Activated CD4-positive, alpha-beta T cell treated with anti-CD3 and anti-CD28 coated beads, Interleukin-2, Interleukin-4, amounts not matched to agents 100 ng/mL and 50 ng/mL, durations not matched to agents 16 hours and 8 hours (primary cell): ENCODE results near the gene SH3RF2.

Source experiments
- DNase-seq: peaks from one replicate; pipeline ENCODE4 v3.0.0-alpha.2; 2020; ENCODE audit warnings: low spot score

SH3RF2 gene

DNA sequence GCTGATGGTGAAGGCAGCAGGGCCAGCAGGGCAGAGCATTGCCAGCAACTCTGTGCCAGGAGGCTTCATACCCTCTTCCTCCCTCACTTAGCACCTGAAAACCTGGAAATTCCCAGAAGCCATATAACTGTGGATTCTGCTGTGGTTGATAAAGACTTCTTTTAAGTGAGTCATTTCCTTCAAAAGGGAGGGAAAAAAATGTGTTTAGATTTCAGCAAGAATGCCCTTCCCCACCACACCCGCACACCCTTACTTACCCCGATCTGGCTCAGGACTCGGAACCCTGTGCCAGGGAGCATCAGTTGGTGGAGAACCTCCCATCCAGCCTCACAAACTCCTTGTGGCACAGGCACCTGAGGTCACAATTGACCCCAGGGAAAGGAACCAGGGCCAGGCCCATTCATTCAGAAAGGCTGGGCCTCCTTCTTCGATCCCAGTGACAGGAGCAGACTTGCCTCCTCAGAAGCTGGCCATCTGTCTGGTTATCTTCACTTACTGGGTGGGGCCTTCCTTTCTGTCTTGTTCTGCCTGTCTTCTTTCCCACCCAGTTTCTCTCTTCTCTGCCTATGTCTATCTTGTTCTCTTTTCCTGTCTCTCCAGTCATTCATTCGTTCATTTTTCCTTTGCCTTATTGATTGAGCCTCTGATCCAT, 106.4 kb downstream of the SH3RF2 start:
- no peak for DNase-seq

DNA sequence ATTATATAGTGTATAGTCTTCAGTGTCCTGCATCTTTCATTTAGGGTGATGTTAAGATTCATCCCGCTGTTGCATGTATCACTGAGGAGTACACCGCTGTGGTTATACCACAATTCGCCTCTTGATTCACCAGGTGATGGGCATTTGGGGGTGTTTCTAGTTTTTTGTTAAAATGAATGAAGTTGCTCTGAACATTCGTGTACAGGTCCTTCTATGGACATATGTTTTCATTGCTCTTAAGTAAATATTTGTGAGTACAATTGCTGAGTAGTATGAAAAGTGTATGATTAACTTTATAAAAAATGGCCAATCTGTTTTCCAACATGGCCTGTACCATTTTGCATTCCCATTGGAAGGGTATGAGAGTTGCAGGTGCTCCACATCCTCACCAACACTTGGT, 107.3 kb downstream of the SH3RF2 start:
- no peak for DNase-seq

DNA sequence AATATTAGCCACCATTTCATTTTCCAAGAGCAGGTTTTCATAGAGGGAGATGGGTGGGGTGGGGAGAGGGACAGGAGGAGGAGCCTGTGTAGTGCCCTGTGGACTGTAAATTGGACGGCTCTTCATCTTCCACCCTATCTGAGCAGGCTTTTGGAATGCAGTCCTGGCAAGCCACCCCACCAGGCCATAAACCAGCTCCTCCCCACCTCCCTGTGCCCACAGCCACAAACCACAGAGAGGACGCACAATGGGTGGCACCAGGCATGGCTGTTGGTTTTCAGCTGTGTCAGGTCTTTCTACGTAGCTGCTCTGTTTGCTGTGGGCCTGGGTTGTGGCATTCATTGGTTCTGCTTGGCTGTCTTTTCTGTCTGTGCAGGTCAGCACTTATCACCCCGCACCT, 111.0 kb downstream of the SH3RF2 start:
- no peak for DNase-seq

DNA sequence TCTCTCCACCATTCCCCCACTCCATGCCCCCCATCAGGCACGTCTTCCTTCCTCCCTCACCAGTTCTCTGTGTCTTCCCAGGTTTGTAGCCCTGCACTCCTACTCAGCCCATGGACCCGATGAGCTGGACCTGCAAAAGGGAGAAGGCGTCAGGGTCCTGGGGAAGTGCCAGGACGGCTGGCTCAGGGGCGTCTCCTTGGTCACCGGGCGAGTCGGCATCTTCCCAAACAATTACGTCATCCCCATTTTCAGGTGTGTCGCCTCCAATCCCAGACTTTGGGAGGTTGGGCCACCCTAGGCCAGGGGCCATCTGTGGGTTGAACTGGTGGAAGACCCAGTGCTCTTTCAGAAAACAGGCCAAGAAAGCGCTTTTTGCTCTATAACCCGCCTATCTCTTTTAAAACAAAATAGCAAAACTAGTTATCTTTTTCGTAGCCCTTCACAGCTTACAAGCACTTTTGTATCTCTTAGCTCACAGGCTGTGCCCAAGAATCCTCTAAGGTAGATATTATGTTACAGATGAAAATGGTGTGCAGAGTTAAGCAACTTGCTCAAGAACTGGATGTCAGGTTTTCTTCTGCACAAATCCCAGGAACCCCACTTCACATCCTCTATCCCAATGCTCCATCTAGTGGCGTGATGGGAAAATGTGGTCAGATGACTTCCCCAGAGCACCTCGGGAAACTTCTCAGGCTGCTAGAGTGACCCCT, 112.8 kb downstream of the SH3RF2 start:
- DNase-seq = peak; percentile 42

DNA sequence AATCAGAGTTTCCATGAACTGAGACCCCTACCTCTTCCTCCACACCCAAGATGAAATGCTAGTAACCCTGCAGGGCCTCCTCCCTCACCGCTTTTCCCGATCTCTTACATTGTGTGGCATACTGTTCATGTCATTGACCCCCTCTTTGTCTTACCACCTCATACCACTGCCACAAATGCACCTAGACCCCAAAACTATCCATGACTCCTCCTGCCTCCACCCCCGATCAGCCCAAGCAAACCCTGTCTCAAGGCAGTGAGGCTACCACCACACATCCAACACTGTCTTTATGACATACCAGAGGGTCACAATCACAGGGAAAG, 113.3 kb downstream of the SH3RF2 start:
- DNase-seq = no peak

DNA sequence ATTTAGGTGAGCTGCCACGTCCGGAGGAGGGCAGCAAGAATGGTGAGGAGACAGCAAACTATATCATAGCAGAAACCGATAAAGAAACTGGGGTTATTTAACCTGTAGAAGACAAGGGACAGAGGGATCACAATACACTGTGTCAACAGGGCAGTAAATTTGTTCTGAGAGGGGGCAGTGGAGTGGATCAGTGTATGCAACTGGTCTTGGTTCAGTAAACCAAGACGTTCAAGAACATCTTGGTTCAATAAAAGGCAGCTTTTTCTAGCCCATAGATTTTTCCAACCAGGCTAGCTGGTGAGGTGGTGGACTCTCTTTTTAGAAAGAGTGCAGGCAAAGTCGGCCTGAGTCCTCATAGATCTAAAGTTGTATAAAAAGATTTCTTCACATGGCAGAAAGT, 113.7 kb downstream of the SH3RF2 start:
- no peak for DNase-seq

DNA sequence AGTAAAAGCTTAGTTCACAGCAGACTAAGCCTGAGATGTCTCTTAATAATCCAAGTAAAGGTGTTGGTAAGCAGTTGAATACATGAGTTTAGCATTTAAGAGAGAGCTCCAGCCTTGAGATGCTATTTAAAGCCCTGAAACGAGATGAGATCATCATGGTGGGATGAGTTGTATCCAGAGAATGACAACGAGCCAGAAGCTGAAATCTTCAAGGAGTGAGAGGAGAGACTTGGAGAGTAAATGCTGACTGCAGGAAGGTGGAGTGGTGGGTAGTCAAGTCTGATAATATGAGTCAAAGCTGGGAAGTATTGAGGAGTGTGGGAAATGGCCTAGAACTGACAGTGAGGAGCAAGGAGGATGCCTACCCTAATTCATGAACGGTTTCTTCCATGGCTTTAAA, 115.3 kb downstream of the SH3RF2 start:
- DNase-seq = no peak

DNA sequence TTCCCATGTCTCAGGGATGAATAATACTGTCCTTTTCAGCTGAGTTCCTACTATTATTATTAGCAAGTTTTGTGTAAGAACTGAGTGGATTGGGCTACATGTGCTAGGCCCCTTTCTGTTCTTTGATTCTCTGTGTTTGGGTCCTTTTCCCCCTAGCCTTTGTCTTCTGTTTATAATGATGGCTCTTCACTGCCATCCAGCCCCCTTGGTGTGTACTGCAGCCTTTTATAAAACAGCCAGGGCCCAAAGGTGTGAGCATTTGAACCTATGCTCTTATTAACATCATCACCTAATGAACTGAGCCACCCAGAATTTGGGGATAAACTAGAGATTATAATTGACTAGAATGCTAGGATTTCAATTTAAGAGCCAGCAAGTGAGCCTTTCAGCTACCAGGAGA, 116.4 kb downstream of the SH3RF2 start:
- peak; percentile 16 for DNase-seq

DNA sequence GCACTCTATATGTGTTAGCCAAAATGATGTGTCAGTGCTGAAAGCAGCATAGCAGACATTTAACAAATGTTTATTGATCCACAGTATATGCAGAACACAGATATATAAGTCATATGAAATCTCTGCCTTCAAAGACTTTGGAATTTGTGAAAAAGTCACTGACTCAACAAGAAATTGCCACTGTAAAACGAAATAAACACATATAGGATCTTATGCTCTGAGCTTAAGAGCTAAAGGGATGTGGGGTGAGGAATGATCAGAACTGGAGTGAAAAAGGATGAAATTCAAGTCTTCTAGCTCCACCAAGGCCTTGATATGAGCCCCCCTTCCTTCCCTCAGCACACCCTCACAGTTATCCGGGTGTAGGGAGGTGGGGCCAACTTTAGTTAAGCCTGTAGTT, 119.1 kb downstream of the SH3RF2 start:
- no peak for DNase-seq

DNA sequence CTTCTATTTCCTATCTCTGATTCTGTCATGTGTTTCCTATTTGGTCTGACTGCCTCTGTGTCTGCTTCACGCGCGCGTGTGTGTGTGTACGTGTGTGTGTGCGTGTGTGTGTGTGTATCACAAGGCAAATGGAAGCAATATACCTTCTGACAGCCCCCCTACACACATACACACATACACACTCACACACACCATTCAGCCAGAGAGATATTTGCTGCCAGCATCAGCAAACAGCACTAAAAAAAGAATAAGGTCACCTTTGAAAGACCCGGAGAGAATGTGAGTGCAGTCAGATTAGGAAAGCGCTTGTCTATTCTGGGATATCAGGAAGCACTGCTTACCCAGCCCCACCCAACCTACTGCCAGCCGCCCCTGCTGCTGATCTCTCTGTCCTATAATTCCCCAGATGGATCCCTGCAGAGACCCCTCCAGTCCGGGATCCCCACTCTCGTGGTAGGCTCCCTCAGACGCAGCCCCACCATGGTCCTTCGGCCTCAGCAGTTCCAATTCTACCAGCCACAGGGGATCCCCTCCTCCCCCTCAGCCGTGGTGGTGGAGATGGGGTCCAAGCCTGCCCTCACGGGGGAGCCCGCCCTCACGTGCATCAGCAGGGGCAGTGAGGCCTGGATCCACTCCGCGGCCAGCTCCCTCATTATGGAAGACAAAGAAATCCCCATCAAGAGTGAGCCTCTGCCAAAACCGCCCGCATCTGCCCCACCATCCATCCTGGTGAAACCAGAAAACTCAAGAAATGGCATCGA, 123.3 kb downstream of the SH3RF2 start:
- DNase-seq = no peak

DNA sequence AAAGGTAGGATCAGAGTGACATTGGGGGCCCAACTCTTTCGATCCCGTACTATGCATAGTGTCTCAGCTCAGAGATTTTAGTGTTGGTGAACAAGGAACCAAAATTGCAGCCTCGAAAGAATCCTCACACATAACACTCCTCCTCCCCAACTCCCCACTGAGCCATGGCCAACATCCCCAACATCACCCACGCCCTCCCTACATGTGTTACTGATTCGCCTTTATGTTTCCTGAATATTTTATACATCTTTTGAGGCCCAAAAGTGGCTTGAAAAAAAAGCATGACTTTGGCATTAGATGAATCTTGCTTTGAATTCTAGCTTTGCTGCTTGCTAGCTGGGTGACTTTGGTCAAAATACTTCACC, 123.8 kb downstream of the SH3RF2 start:
- DNase-seq = no peak

DNA sequence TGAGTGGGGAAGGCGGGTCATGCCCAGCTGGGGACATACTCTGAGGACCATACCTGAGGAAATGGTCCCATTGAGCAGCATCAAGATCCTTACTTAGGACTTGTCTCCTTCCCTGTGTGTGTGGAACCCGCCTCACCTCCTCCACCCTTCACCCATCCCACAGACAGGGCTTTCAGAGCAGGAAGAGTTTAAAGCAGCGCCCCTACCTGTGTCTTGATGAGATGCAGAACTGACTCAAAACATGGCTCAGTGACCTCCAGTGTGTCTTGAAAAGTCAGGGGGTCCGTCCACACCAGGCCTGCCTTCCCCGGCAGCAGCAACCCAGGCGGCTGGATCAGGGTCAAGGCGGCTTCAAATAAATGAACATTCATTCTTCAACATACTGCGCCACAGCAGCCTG, 130.6 kb downstream of the SH3RF2 start:
- DNase-seq = no peak

DNA sequence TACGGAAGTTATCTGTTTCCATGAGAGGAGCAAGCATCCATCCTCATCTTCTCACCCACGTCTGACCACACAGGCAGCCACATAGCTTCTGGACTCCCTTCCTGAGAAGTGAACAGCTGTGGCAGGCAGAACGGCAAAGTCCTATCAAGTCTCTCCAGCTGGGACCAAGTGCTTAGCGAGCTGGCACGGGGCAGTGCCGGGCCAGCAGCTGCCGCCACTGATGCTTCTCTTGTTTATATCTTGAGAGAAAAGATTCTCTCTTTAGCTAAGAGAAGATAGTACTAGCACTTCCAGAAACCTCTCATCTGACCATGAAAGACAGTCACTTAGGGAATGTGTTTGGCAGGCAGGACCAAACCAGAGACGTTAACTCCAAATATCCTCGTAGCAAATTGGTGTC, 131.8 kb downstream of the SH3RF2 start:
- no peak for DNase-seq

DNA sequence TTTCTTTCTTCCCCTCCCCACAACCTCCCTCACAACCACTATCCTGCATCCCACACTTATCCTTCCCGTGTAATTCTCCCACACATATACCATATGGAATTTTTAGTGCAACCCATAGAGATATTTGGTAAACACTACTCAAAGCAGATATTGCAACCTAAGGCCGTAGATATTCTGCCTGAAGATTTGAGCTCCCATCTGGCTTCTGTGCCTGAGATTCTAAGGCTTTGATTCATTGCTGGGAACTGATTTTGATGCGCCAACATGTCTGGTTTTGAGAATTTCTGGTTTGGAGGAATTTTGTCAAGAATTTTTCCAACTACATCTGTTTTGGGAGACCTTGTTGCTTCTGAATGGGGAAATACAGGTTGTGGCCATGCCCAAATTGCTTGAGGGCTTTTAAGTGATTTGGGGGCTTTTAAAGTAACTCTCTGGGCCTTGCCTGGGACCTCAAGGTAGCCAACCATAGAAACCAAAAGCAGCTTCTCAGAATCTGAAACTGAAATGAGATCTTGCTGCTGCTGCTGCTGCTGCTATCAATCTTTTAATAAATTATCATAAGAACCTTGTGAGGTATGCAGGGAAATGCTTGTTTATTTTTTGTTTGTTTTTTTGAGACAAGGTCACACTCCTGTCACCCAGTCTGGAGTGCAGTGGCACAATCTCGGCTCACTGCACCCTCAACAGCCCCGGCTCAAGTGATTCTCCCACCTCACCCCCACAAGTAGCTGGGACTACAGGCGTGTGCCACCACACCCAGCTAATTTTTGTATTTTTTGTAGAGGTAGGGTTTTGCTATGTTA, 132.8 kb downstream of the SH3RF2 start:
- no peak for DNase-seq

DNA sequence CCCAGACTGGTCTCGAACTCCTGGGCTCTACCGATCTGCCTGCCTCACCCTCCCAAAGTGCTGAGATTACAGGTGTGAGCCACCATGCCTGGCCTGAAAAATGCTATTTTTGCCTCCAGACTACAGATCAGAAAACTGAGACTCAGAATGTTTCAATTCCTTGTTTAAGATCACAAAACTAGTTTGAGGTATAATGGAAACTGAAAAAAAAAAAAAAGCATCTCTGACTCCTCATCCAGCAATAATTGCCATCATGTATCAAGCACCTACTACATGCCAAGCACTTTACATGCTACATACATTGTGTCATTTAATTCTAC, 133.4 kb downstream of the SH3RF2 start:
- no peak for DNase-seq

DNA sequence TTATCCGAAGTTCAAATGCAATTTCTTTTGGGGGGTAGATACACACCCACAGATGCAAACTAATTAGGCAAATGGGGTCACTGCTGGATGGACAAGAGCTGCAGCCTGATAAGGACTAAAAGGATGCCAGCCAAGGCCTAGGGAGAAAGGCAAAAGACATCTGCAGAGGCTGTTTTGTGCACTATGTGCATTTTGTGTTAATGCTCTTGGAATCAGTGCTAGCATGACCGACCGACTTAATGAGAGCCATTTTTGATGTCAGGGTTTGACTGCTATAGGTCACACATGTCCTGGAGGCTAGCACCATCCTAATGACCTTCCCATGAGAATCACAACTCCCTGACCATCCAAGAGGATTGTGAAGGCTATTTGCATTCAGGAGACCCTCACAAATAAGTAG, 134.4 kb downstream of the SH3RF2 start:
- DNase-seq = no peak

DNA sequence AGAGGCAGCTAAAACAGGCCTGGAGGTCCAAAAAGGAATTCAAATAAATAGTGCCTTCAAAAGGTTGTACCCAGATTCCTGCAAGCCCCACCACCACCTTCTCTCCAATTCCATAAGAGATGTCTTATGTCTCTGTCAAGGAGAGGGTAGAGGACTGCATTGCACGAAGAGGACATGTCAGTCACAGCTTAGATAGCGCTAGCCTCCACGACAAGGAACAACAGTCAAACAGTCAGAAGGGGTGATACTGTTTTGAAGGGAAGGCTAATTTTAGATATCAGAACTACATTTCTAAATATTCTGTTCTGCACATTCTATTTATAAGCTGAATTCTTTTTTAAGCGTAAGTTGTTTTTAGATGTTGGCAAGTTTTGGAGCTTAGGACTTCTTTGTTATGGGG, 134.8 kb downstream of the SH3RF2 start:
- no peak for DNase-seq

DNA sequence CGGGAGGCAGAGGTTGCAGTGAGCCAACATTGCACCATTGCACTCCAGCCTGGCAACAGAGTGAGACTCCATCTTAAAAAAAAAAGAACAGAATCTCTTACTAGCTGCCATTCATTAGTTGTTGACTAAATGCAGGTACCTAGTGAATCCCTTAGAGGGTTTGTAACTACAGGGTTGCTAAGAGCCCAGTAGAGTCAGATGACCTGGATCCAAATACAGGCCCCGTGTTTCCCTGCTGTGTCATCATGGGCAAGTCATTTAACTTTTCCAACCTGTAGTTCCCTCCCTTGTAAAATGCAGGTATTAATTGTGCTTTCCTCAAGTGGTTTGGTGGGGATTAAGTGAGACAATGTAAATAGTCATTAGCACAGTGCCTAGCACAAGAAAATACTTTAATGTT, 136.2 kb downstream of the SH3RF2 start:
- no peak for DNase-seq

DNA sequence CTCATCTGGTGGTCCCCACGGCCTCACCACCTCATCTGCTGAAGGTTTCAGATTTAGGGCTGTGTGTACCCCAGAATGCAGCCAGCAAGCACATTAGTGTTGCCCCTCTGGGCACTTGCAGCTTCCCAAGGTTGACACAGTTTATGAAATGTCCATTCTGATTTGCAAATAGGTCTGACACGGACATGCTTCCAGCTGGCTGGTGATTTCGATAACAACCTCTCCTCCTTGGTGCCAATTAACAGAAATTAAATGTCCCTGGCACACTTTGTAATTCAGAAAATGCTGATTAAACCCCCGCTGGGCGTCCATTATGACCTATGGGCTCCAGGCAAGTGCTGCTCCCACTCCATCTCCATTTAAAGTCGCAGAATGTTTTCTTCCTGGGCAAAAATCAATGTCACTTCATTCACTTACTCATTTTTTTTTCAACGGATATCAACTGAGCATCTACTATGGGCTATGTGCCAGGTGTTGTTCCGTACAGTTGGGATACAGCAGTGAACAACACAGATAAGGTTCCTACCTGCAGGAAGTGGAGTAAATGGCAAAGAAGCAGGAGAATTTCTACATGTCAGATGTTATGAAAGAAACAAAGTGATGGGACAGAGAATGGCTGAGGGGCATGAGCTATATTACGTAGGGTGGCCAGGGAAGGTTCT, 137.0 kb downstream of the SH3RF2 start:
- no peak for DNase-seq

DNA sequence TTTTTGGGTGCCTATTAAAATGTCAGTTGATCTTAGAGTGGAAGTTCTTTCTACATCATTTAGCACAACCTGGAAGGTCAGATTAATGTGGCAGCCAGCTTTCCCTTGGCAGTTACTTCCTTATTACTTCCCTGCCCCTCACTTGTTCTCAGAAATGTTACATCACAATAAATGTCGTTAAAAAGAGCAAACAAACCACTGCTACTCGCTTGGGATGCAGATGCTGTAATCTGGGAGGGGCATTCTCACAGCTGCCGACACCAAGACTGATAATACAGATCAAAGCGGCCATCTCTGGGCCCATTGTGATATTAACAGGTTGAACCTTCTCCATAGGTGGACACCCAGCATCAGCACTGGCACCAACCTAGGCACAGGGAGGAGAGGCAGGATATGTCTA, 139.7 kb downstream of the SH3RF2 start:
- DNase-seq = no peak

DNA sequence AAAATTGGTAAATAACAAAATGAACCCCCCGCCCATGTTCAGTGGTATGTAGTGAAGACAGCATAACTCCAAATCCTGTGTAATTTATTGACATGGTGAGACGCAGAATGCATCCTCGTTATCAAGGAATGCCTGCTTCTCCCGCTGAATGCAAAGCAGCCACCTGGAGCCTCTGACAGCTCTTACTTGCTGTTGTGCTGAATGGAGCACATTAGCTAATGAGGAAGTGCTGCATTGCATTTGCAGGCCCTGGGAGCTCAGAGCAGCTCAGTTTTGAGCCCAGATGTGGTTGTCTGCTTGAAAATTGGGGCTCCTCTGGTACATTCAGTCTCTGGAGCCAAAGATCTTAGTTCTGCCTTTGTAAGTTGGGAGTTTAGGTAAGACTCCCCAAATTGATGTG, 140.1 kb downstream of the SH3RF2 start:
- DNase-seq = no peak

DNA sequence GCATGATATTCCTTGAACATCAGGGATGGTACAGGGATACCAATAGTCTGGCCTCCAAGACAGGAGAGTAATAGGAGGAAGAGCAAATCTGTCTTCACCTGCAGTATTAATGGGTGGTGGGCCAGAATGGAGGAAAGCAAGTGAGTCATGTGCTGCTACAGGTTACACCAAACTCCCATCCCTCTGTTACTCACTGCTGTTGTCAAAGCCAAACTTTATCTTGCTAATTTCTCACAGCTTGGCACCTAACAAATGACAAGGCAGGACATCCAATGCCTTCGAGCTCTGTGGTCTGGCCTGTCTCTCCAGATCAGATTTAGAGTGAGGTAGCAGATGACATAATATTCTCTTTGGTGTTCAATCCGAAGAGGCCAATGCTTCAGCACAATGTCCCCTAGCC, 142.2 kb downstream of the SH3RF2 start:
- no peak for DNase-seq
